ENCODE measurements around the gene PTPRM. TPM values are rescaled to one million over a fixed set of nuclear protein-coding genes. Genes with fewer than 3 reads are reported as not detected.

The PTPRM gene
- polyA plus RNA-seq, 1 donor (not counting 4 experiments of a cell fraction or from before 2014, with no cell fraction given) = 54.5 TPM

DNA sequence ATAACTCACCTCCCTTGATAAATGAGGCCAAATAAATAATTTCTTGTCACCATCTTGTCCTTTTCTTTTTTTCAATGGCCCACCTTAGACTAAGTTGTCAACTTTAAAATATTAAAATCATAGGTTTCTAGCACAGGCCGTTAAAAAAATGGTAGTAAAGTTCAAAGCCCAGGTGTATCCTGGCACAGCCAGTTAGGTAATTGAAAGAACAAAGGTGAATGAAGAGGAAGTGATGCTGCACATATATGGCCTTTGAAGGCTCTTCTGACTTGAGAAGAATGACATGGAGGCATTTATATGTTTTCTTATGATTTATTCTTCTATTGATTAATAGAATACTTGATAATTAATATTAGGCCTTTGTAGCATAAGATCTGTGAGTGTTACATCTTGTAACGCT is 208.7 kb downstream of the PTPRM start:
- Histone ChIP-seq H3K4me1 (ENCODE audit: control insufficient read depth, extremely low read depth, insufficient read depth, low read length) (no peaks in the 10 kb centered on the region), H3K9me1 (ENCODE audit: control insufficient read depth, extremely low read depth, insufficient read depth, low read length) (no peaks in the 10 kb centered on the region), H3K9me3 (ENCODE audit: control insufficient read depth, low read depth, low read length) (no peaks in the 10 kb centered on the region), H2AFZ (ENCODE audit: control insufficient read depth, low read length) (no peak overlapping the region), H3K36me3 (ENCODE audit: control insufficient read depth in 2 of 2, extremely low read depth in 1 of 2, insufficient read depth in 2 of 2, low read length in 2 of 2) (no peaks in the 10 kb centered on the region), H3K79me2 (ENCODE audit: control insufficient read depth, insufficient read depth, low read length) (no peaks in the 10 kb centered on the region), H3K4me2 (ENCODE audit: control insufficient read depth, extremely low read depth, insufficient read depth, low read depth, low read length) (no peak overlapping the region), H3K4me3 (ENCODE audit: control insufficient read depth in 2 of 3, extremely low read depth in 1 of 3, insufficient read depth in 2 of 3, low read depth in 1 of 3, low read length in 3 of 3) (no peak overlapping the region), H3K27ac (ENCODE audit: control insufficient read depth, insufficient read depth, low read length) (no peak overlapping the region), H3K27me3 (ENCODE audit: control insufficient read depth, extremely low read depth, insufficient read depth, low read length) (no peaks in the 10 kb centered on the region), H4K20me1 (ENCODE audit: control insufficient read depth, extremely low read depth, insufficient read depth, low read length) (no peaks in the 10 kb centered on the region), H3K9ac (ENCODE audit: control insufficient read depth, extremely low read depth, insufficient read depth, low read length) (no peak overlapping the region)
- DNase-seq (ENCODE audit: low read depth, low spot score) (no peak), FAIRE-seq (no peak)
- no peak for TF ChIP-seq EZH2 (IDR thresholded peaks at IDR 0.05; ENCODE audit: low read length)
- TF ChIP-seq, protein P1, sequence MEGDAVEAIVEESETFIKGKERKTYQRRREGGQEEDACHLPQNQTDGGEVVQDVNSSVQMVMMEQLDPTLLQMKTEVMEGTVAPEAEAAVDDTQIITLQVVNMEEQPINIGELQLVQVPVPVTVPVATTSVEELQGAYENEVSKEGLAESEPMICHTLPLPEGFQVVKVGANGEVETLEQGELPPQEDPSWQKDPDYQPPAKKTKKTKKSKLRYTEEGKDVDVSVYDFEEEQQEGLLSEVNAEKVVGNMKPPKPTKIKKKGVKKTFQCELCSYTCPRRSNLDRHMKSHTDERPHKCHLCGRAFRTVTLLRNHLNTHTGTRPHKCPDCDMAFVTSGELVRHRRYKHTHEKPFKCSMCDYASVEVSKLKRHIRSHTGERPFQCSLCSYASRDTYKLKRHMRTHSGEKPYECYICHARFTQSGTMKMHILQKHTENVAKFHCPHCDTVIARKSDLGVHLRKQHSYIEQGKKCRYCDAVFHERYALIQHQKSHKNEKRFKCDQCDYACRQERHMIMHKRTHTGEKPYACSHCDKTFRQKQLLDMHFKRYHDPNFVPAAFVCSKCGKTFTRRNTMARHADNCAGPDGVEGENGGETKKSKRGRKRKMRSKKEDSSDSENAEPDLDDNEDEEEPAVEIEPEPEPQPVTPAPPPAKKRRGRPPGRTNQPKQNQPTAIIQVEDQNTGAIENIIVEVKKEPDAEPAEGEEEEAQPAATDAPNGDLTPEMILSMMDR (optimal IDR thresholded peaks at IDR 0.05 in 1 of 3, IDR thresholded peaks at IDR 0.05 in 1 of 3, conservative IDR thresholded peaks at IDR 0.05 in 1 of 3; ENCODE audit: extremely low read depth in 1 of 3, insufficient read depth in 2 of 3, low read length in 3 of 3) = no peak
- dilution Hi-C loops (cut with MboI; ENCODE audit: extremely low pct_ligation_motif_present, low sequenced_read_pairs) = no loop called here

DNA sequence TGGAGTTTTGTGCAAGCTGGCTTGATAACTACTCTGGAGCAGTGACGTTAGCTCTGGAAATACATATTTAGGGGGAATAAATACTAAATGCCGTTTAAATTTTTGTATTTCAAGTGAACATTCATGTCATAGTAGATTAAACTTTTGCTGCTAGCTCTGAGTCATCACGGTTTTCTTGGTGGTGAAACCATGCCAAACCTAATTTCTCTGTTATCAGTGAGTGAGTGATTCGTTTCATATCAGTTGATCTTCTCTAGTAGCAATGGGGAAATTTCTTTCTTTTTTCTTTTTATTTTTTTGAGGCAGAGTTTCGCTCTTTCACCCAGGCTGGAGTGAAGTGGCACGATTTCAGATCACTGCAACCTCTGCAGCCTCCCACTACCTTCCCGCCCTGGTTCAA is 211.1 kb downstream of the PTPRM start:
- Histone ChIP-seq H3K4me1 (ENCODE audit: control insufficient read depth, extremely low read depth, insufficient read depth, low read length) (no peaks in the 10 kb centered on the region), H3K4me3 (ENCODE audit: control insufficient read depth in 2 of 3, extremely low read depth in 1 of 3, insufficient read depth in 2 of 3, low read depth in 1 of 3, low read length in 3 of 3) (no peak overlapping the region), H2AFZ (ENCODE audit: control insufficient read depth, low read length) (no peak overlapping the region), H3K9ac (ENCODE audit: control insufficient read depth, extremely low read depth, insufficient read depth, low read length) (no peak overlapping the region), H3K79me2 (ENCODE audit: control insufficient read depth, insufficient read depth, low read length) (no peaks in the 10 kb centered on the region), H3K9me3 (ENCODE audit: control insufficient read depth, low read depth, low read length) (no peaks in the 10 kb centered on the region), H3K9me1 (ENCODE audit: control insufficient read depth, extremely low read depth, insufficient read depth, low read length) (no peaks in the 10 kb centered on the region), H3K27me3 (ENCODE audit: control insufficient read depth, extremely low read depth, insufficient read depth, low read length) (no peaks in the 10 kb centered on the region), H3K27ac (ENCODE audit: control insufficient read depth, insufficient read depth, low read length) (no peak overlapping the region), H3K36me3 (ENCODE audit: control insufficient read depth in 2 of 2, extremely low read depth in 1 of 2, insufficient read depth in 2 of 2, low read length in 2 of 2) (no peaks in the 10 kb centered on the region), H3K4me2 (ENCODE audit: control insufficient read depth, extremely low read depth, insufficient read depth, low read depth, low read length) (no peak overlapping the region), H4K20me1 (ENCODE audit: control insufficient read depth, extremely low read depth, insufficient read depth, low read length) (no peaks in the 10 kb centered on the region)
- FAIRE-seq (no peak), DNase-seq (ENCODE audit: low read depth, low spot score) (no peak)
- TF ChIP-seq, protein P1 (optimal IDR thresholded peaks at IDR 0.05 in 1 of 3, IDR thresholded peaks at IDR 0.05 in 1 of 3, conservative IDR thresholded peaks at IDR 0.05 in 1 of 3; ENCODE audit: extremely low read depth in 1 of 3, insufficient read depth in 2 of 3, low read length in 3 of 3) = no peak
- TF ChIP-seq EZH2 (IDR thresholded peaks at IDR 0.05; ENCODE audit: low read length) = no peak
- dilution Hi-C loops (cut with MboI; ENCODE audit: extremely low pct_ligation_motif_present, low sequenced_read_pairs) = no loop called here
